ENCODE results near the gene REM2. TPM values are rescaled to one million over a fixed set of nuclear protein-coding genes. Genes with fewer than 3 reads are reported as not detected.

The REM2 gene
- polyA plus RNA-seq, 1 donor (not counting 4 experiments of a cell fraction or from before 2014, with no cell fraction given) = 0.05 TPM

DNA sequence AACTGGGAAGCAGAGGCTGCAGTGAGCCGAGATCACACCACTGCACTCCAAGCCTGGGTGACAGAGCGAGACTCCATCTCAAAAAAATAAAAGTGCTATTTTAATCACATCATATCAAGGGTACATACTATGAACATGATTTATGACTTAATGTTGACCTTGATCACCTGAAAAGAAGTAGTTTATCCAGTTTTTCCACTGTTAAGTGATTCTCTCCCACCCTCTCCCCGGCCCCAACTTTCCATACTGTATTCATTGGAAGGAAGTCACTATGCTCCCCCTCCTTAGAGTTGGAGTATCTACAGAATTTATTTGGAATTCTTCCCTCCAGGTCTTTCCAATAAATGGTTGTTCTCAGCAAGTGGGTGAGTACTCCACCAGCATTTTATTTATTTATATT, 49.1 kb downstream of the REM2 start:
- H3K9me3 ChIP-seq (ENCODE audit: control insufficient read depth, low read depth, low read length) = no peaks in the 10 kb centered on the region
- H3K4me2 ChIP-seq (ENCODE audit: control insufficient read depth, extremely low read depth, insufficient read depth, low read depth, low read length) = no peak overlapping the region
- H2AFZ ChIP-seq (ENCODE audit: control insufficient read depth, low read length) = no peak overlapping the region
- dilution Hi-C loops (cut with MboI; ENCODE audit: extremely low pct_ligation_motif_present, low sequenced_read_pairs) = no loop called here
- H3K27me3 ChIP-seq (ENCODE audit: control insufficient read depth, extremely low read depth, insufficient read depth, low read length) = no peaks in the 10 kb centered on the region
- H3K79me2 ChIP-seq (ENCODE audit: control insufficient read depth, insufficient read depth, low read length) = peaks cover 19% of the 10 kb centered on the region
- H3K4me3 ChIP-seq (ENCODE audit: control insufficient read depth in 2 of 3, extremely low read depth in 1 of 3, insufficient read depth in 2 of 3, low read depth in 1 of 3, low read length in 3 of 3) = no peak overlapping the region
- H3K27ac ChIP-seq (ENCODE audit: control insufficient read depth, insufficient read depth, low read length) = no peak overlapping the region
- TF ChIP-seq, protein P1, sequence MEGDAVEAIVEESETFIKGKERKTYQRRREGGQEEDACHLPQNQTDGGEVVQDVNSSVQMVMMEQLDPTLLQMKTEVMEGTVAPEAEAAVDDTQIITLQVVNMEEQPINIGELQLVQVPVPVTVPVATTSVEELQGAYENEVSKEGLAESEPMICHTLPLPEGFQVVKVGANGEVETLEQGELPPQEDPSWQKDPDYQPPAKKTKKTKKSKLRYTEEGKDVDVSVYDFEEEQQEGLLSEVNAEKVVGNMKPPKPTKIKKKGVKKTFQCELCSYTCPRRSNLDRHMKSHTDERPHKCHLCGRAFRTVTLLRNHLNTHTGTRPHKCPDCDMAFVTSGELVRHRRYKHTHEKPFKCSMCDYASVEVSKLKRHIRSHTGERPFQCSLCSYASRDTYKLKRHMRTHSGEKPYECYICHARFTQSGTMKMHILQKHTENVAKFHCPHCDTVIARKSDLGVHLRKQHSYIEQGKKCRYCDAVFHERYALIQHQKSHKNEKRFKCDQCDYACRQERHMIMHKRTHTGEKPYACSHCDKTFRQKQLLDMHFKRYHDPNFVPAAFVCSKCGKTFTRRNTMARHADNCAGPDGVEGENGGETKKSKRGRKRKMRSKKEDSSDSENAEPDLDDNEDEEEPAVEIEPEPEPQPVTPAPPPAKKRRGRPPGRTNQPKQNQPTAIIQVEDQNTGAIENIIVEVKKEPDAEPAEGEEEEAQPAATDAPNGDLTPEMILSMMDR (optimal IDR thresholded peaks at IDR 0.05 in 1 of 3, IDR thresholded peaks at IDR 0.05 in 1 of 3, conservative IDR thresholded peaks at IDR 0.05 in 1 of 3; ENCODE audit: extremely low read depth in 1 of 3, insufficient read depth in 2 of 3, low read length in 3 of 3) = no peak
- no peak for TF ChIP-seq EZH2 (IDR thresholded peaks at IDR 0.05; ENCODE audit: low read length)
- peaks cover 3% of the 10 kb centered on the region in 2 experiments for H3K36me3 ChIP-seq (ENCODE audit: control insufficient read depth in 2 of 2, extremely low read depth in 1 of 2, insufficient read depth in 2 of 2, low read length in 2 of 2)
- no peak overlapping the region for H3K9ac ChIP-seq (ENCODE audit: control insufficient read depth, extremely low read depth, insufficient read depth, low read length)
- no peak for FAIRE-seq
- DNase-seq (ENCODE audit: low read depth, low spot score) = no peak
- H3K4me1 ChIP-seq (ENCODE audit: control insufficient read depth, extremely low read depth, insufficient read depth, low read length) = peaks cover 20% of the 10 kb centered on the region
- no peaks in the 10 kb centered on the region for H3K9me1 ChIP-seq (ENCODE audit: control insufficient read depth, extremely low read depth, insufficient read depth, low read length)
- H4K20me1 ChIP-seq (ENCODE audit: control insufficient read depth, extremely low read depth, insufficient read depth, low read length) = no peaks in the 10 kb centered on the region

GRCh38 chr14:22935156-22935555, 52.1 kb downstream of the REM2 start:
- Histone ChIP-seq H3K27me3 (ENCODE audit: control insufficient read depth, extremely low read depth, insufficient read depth, low read length) (no peaks in the 10 kb centered on the region), H3K4me1 (ENCODE audit: control insufficient read depth, extremely low read depth, insufficient read depth, low read length) (peaks cover 1% of the 10 kb centered on the region), H3K4me2 (ENCODE audit: control insufficient read depth, extremely low read depth, insufficient read depth, low read depth, low read length) (no peak overlapping the region), H3K9me1 (ENCODE audit: control insufficient read depth, extremely low read depth, insufficient read depth, low read length) (no peaks in the 10 kb centered on the region), H4K20me1 (ENCODE audit: control insufficient read depth, extremely low read depth, insufficient read depth, low read length) (no peaks in the 10 kb centered on the region), H3K4me3 (ENCODE audit: control insufficient read depth in 2 of 3, extremely low read depth in 1 of 3, insufficient read depth in 2 of 3, low read depth in 1 of 3, low read length in 3 of 3) (no peak overlapping the region), H3K9ac (ENCODE audit: control insufficient read depth, extremely low read depth, insufficient read depth, low read length) (no peak overlapping the region), H3K27ac (ENCODE audit: control insufficient read depth, insufficient read depth, low read length) (no peak overlapping the region), H2AFZ (ENCODE audit: control insufficient read depth, low read length) (no peak overlapping the region), H3K9me3 (ENCODE audit: control insufficient read depth, low read depth, low read length) (no peaks in the 10 kb centered on the region), H3K79me2 (ENCODE audit: control insufficient read depth, insufficient read depth, low read length) (no peaks in the 10 kb centered on the region), H3K36me3 (ENCODE audit: control insufficient read depth in 2 of 2, extremely low read depth in 1 of 2, insufficient read depth in 2 of 2, low read length in 2 of 2) (no peaks in the 10 kb centered on the region)
- no peak for FAIRE-seq
- DNase-seq (ENCODE audit: low read depth, low spot score) = no peak
- dilution Hi-C loops (cut with MboI; ENCODE audit: extremely low pct_ligation_motif_present, low sequenced_read_pairs) = no loop called here
- TF ChIP-seq, protein P1 (optimal IDR thresholded peaks at IDR 0.05 in 1 of 3, IDR thresholded peaks at IDR 0.05 in 1 of 3, conservative IDR thresholded peaks at IDR 0.05 in 1 of 3; ENCODE audit: extremely low read depth in 1 of 3, insufficient read depth in 2 of 3, low read length in 3 of 3) = no peak
- TF ChIP-seq EZH2 (IDR thresholded peaks at IDR 0.05; ENCODE audit: low read length) = no peak

Small RNA genes lying within 50 kb of the gene (small RNA-seq; reads per million reads assigned to genes)
- gene RF00019 (ENCODE audit: insufficient read length in 3 of 3, low read depth in 3 of 3, low replicate concordance in 1 of 3) = 0 reads per million in 3 experiments

Other genes starting within 250 kb of the REM2 start
- not detected in 3 replicates for gene OR6J1, start 238.9 kb upstream of the REM2 start, polyA plus RNA-seq
- 129 to 150 TPM (median 130 TPM) in 3 replicates for gene OXA1L, start 116.5 kb upstream of the REM2 start, polyA plus RNA-seq
- 0.20 to 0.65 TPM (median 0.33 TPM) in 3 replicates for gene SLC7A7, start 67.8 kb upstream of the REM2 start, polyA plus RNA-seq
- 56.0 to 104 TPM (median 82.0 TPM) in 3 replicates for gene MRPL52, start 53.3 kb upstream of the REM2 start, polyA plus RNA-seq
- gene MMP14, start 46.6 kb upstream of the REM2 start, polyA plus RNA-seq = 185 to 355 TPM (median 246 TPM) in 3 replicates
- 36.7 to 79.4 TPM (median 62.5 TPM) in 3 replicates for gene LRP10, start 11.5 kb upstream of the REM2 start, polyA plus RNA-seq
- gene RBM23, start 35.9 kb downstream of the REM2 start, polyA plus RNA-seq = 36.9 to 73.8 TPM (median 50.8 TPM) in 3 replicates
- gene PRMT5, start 46.2 kb downstream of the REM2 start, polyA plus RNA-seq = 241 to 271 TPM (median 266 TPM) in 3 replicates
- gene HAUS4, start 73.9 kb downstream of the REM2 start, polyA plus RNA-seq = 16.6 to 25.5 TPM (median 23.6 TPM) in 3 replicates
- gene AJUBA, start 99.3 kb downstream of the REM2 start, polyA plus RNA-seq = 128 to 206 TPM (median 157 TPM) in 3 replicates
- 6.4 to 8.5 TPM (median 7.7 TPM) in 3 replicates for gene C14orf93, start 126.9 kb downstream of the REM2 start, polyA plus RNA-seq
- gene PSMB5, start 151.7 kb downstream of the REM2 start, polyA plus RNA-seq = 285 to 349 TPM (median 292 TPM) in 3 replicates
- not detected in 3 replicates for gene PSMB11, start 159.0 kb downstream of the REM2 start, polyA plus RNA-seq
- gene CDH24, start 174.3 kb downstream of the REM2 start, polyA plus RNA-seq = 3.5 to 5.8 TPM (median 3.9 TPM) in 3 replicates
- 92.0 to 104 TPM (median 96.7 TPM) in 3 replicates for gene ACIN1, start 211.9 kb downstream of the REM2 start, polyA plus RNA-seq
- gene C14orf119, start 212.3 kb downstream of the REM2 start, polyA plus RNA-seq = 73.7 to 117 TPM (median 101 TPM) in 3 replicates
- not detected in 3 replicates for gene CIROP, start 221.8 kb downstream of the REM2 start, polyA plus RNA-seq
- not detected in 3 replicates for gene CEBPE, start 236.0 kb downstream of the REM2 start, polyA plus RNA-seq